SK-N-SH (cell line): ENCODE data around the gene RB1. TPM values are rescaled to one million over a fixed set of nuclear protein-coding genes. Genes with fewer than 3 reads are reported as not detected.

ENCODE experiments used
- CTCF ChIA-PET: fragments of 300-600, 350-600 bp; formaldehyde crosslinking; extraction: SDS; loops from one replicate; lab custom pipeline; 2021; lab: Yijun Ruan, JAX
- POLR2A ChIA-PET: fragments of 350-600 bp; sonication (Branson Sonifier 250); formaldehyde crosslinking; extraction: SDS; loops from one replicate; lab custom pipeline; 2020; ENCODE audit warnings: antibody characterized with exemption, inconsistent platforms; lab: Yijun Ruan, JAX
- DNase-seq: peaks from one replicate; pipeline ENCODE4 v3.0.0; 2012
- H2AFZ ChIP-seq: fragments of 200-600 bp; sonication (generic); 2 replicates; pipeline ENCODE4 v1.8.1; 2016; ENCODE audit warnings: antibody characterized with exemption, mild to moderate bottlenecking, low read depth
- H3F3A ChIP-seq: fragments of 200-600 bp; sonication (generic); replicated peaks from 2 replicates; pipeline ENCODE3; 2016; ENCODE audit warnings: antibody characterized with exemption, mild to moderate bottlenecking; ENCODE audit not compliant: insufficient read depth
- H3K27ac ChIP-seq, 2 experiments: fragments of 200-500 bp in 1 of 2; fragments of 200-600 bp in 1 of 2; sonication (Bioruptor generic) in 1 of 2; sonication (generic), shearing (Covaris generic) in 1 of 2; 2 replicates each; pipeline versions ENCODE4 v1.5.1 to v1.6.1; 2014 to 2016; ENCODE audit warnings: low read depth in 2 of 2, inconsistent platforms in 1 of 2, low read length in 1 of 2, mild to moderate bottlenecking in 1 of 2, mixed read lengths in 1 of 2
- H3K27me3 ChIP-seq: fragments of 200-600 bp; sonication (generic), shearing (Covaris generic); 2 replicates; pipeline ENCODE4 v1.6.1; 2016; ENCODE audit warnings: mixed run types; ENCODE audit not compliant: insufficient read depth
- H3K36me3 ChIP-seq, 2 experiments: fragments of 200-500 bp in 1 of 2; fragments of 200-600 bp in 1 of 2; sonication (Bioruptor generic) in 1 of 2; sonication (generic) in 1 of 2; replicated peaks in 1 of 2; 2 replicates each; pipeline versions ENCODE3 to v1.5.1; 2014 to 2016; ENCODE audit warnings: low read length in 1 of 2, mild to moderate bottlenecking in 1 of 2; ENCODE audit not compliant: insufficient read depth in 2 of 2, control insufficient read depth in 1 of 2
- H3K4me1 ChIP-seq, 2 experiments: fragments of 200-500 bp in 1 of 2; fragments of 200-600 bp in 1 of 2; sonication (Bioruptor generic) in 1 of 2; sonication (generic), shearing (Covaris generic) in 1 of 2; 2 replicates each; pipeline versions ENCODE4 v1.5.1 to v1.6.1; 2014 to 2016; ENCODE audit warnings: low read depth in 1 of 2, low read length in 1 of 2, mixed run types in 1 of 2; ENCODE audit not compliant: insufficient read depth in 2 of 2, control insufficient read depth in 1 of 2
- H3K4me2 ChIP-seq: fragments of 200-600 bp; sonication (generic), shearing (Covaris generic); 2 replicates; pipeline ENCODE4 v1.6.1; 2017; ENCODE audit warnings: mixed run types
- H3K4me3 ChIP-seq, 2 experiments: fragments of 200-500 bp in 1 of 2; fragments of 200-600 bp in 1 of 2; sonication (Bioruptor generic) in 1 of 2; sonication (generic), shearing (Covaris generic) in 1 of 2; 2 replicates each; pipeline versions ENCODE4 v1.5.1 to v1.8.1; 2014 to 2016; ENCODE audit warnings: low read depth in 2 of 2, inconsistent platforms in 1 of 2, low read length in 1 of 2, mild to moderate bottlenecking in 1 of 2, mixed read lengths in 1 of 2, moderate library complexity in 1 of 2
- H3K79me2 ChIP-seq: fragments of 200-600 bp; sonication (generic); 2 replicates; pipeline ENCODE4 v1.8.1; 2017; ENCODE audit warnings: mild to moderate bottlenecking; ENCODE audit not compliant: insufficient read depth
- H3K9ac ChIP-seq: fragments of 200-600 bp; sonication (generic); 2 replicates; pipeline ENCODE4 v1.6.1; 2017; ENCODE audit warnings: mixed run types
- H3K9me2 ChIP-seq: fragments of 200-600 bp; sonication (generic); 2 replicates; pipeline ENCODE4 v1.6.1; 2017; ENCODE audit warnings: mixed run types
- H3K9me3 ChIP-seq: fragments of 200-600 bp; sonication (generic); 2 replicates; pipeline ENCODE4 v1.6.1; 2017; ENCODE audit warnings: mixed run types, mild to moderate bottlenecking, moderate library complexity
- H4K20me1 ChIP-seq: fragments of 200-600 bp; sonication (generic); 2 replicates; pipeline ENCODE4 v1.6.1; 2017; ENCODE audit warnings: mild to moderate bottlenecking, mixed run types; ENCODE audit not compliant: insufficient read depth
- EP300 ChIP-seq, 2 experiments: IDR thresholded peaks; 2 replicates each; pipeline versions ENCODE4 v1.4.0 to v1.6.1; 2012; ENCODE audit warnings: borderline replicate concordance in 1 of 2, low read depth in 1 of 2, low read length in 1 of 2
- EZH2phosphoT487 ChIP-seq: fragments of 200-600 bp; sonication (generic); IDR thresholded peaks from 2 replicates; pipeline ENCODE4 v1.6.1; 2017; ENCODE audit warnings: low read depth, mixed run types, mild to moderate bottlenecking, antibody characterized with exemption, moderate library complexity, borderline replicate concordance
- FOSL2 ChIP-seq: IDR thresholded peaks from 2 replicates; pipeline ENCODE4 v1.4.0; 2012; ENCODE audit warnings: low read depth, mild to moderate bottlenecking, moderate library complexity, borderline replicate concordance
- FOXJ3 ChIP-seq: sonication (generic); formaldehyde crosslinking; IDR thresholded peaks from 2 replicates; pipeline ENCODE4 v1.5.1; 2020; ENCODE audit warnings: mild to moderate bottlenecking, missing genetic modification reagents
- FOXM1 ChIP-seq: IDR thresholded peaks from 2 replicates; pipeline ENCODE4 v1.4.0; 2012; ENCODE audit warnings: low read depth, mild to moderate bottlenecking
- GABPA ChIP-seq: IDR thresholded peaks from 2 replicates; pipeline ENCODE4 v1.4.0; 2012; ENCODE audit warnings: low read depth, mild to moderate bottlenecking
- GATA2 ChIP-seq: sonication (generic); formaldehyde crosslinking; IDR thresholded peaks from 2 replicates; pipeline ENCODE4 v1.5.0; 2020; ENCODE audit warnings: mild to moderate bottlenecking, missing genetic modification reagents
- MXI1 ChIP-seq: IDR thresholded peaks from 2 replicates; pipeline ENCODE4 v1.6.1; 2012; ENCODE audit warnings: mild to moderate bottlenecking, low read depth, low read length, improper control_type of control experiment
- NRF1 ChIP-seq: IDR thresholded peaks from 2 replicates; pipeline ENCODE4 v1.6.1; 2012; ENCODE audit warnings: low read depth, mild to moderate bottlenecking, low read length
- POLR2AphosphoS5 ChIP-seq: IDR thresholded peaks from 2 replicates; pipeline ENCODE4 v1.6.1; 2012; ENCODE audit warnings: low read depth, low read length
- RCOR1 ChIP-seq: fragments of 150-350 bp; IDR thresholded peaks from 2 replicates; pipeline ENCODE4 v1.6.1; 2017; ENCODE audit warnings: antibody characterized with exemption, low read length
- RXRA ChIP-seq: IDR thresholded peaks from 2 replicates; pipeline ENCODE4 v1.4.0; 2012; ENCODE audit warnings: low read depth, mild to moderate bottlenecking, borderline replicate concordance
- SIN3A ChIP-seq: IDR thresholded peaks from 2 replicates; pipeline ENCODE4 v1.6.1; 2012; ENCODE audit warnings: low read depth, mild to moderate bottlenecking, low read length, moderate library complexity, borderline replicate concordance
- TCF12 ChIP-seq: IDR thresholded peaks from 2 replicates; pipeline ENCODE4 v1.4.0; 2012
- TEAD4 ChIP-seq: IDR thresholded peaks from 2 replicates; pipeline ENCODE4 v1.4.0; 2012; ENCODE audit warnings: mild to moderate bottlenecking, borderline replicate concordance; ENCODE audit not compliant: insufficient read depth
- YY1 ChIP-seq: IDR thresholded peaks from 2 replicates; pipeline ENCODE4 v1.4.0; 2012; ENCODE audit warnings: low read depth, mild to moderate bottlenecking
- WGBS: methylation state at CpG from one replicate; pipeline ENCODE4 v1.1.6; 2017; ENCODE audit warnings: low lambda C conversion rate; 5-methylcytosine and 5-hydroxymethylcytosine counted together
- polyA plus RNA-seq, 3 experiments: library from polyadenylated mRNA; depleted of rRNA; stranded (reverse); fragments of >200 nt; gene quantifications; 2 replicates each; pipeline ENCODE4 v1.2.3, GENCODE V29; 2012
- TF ChIP-seq, protein P1 (sequence below): IDR thresholded peaks from 2 replicates; pipeline ENCODE4 v1.6.1; 2012; ENCODE audit warnings: mild to moderate bottlenecking, low read depth, low read length, moderate library complexity
- TF ChIP-seq, protein P2 (sequence below): IDR thresholded peaks from 2 replicates; pipeline ENCODE4 v1.4.0; 2012; ENCODE audit warnings: low read depth
- TF ChIP-seq, protein P3 (sequence below): fragments of 150-350 bp; IDR thresholded peaks from 2 replicates; pipeline ENCODE4 v1.6.1; 2017; ENCODE audit warnings: antibody characterized with exemption, low read length, low read depth, borderline replicate concordance

RB1 gene
- polyA plus RNA-seq, 1 of the 3 experiments (the other 2 are of a cell fraction) = 11.5 TPM

DNA sequence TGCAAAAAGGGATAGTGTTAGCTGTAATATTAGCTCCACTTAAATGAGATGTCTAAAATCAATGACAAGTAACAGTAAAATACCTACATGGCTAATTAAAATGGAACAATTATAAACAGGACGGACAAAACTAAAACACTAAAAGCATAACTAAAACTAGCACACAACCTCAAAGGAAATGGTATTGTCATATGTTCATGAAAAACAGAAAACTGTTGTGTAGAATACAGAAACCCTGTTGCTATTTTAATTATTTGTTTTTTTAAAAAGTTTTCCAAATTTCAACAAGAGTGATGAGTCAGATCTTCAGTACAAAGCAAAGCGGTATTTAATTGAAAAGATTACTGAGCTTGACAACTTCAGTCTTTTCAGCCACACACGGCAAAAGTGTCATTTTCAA is 225.2 kb downstream of the RB1 start:
- Histone ChIP-seq H3K9ac (no peak overlapping the region), H2AFZ (no peak overlapping the region), H3K79me2 (no peaks in the 10 kb centered on the region), H3K36me3 (peaks cover 0 to 3% of the 10 kb centered on the region in 2 experiments), H3K4me2 (no peak overlapping the region), H3K4me3 (no peak overlapping the region), H3K9me2 (no peaks in the 10 kb centered on the region; the same call in 1 of the 2 replicates), H3K27ac (no peak overlapping the region), H3K27me3 (no peaks in the 10 kb centered on the region), H3K4me1 (peaks cover 0 to 10% of the 10 kb centered on the region in 2 experiments; a peak in 2 of 4 replicates), H4K20me1 (no peaks in the 10 kb centered on the region), H3F3A (peaks cover 3% of the 10 kb centered on the region), H3K9me3 (no peaks in the 10 kb centered on the region)
- no peak for DNase-seq
- CTCF ChIA-PET = interaction anchor here (1.7 kb wide), 1 partner anchor 194 kb away, joined by 3 read pairs; no protein-coding TSS in a partner anchor
- WGBS = 91% methylated on average over 3 of the region's 3 CpGs
- POLR2A ChIA-PET = no interaction called here
- TF ChIP-seq GATA2 (CRISPR knock-in tag) (no peak), RCOR1 (no peak), EP300 (IDR thresholded peaks at IDR 0.05; ENCODE audit: borderline replicate concordance in 1 of 2, low read depth in 1 of 2, low read length in 1 of 2) (no peak), EZH2phosphoT487 (no peak), SIN3A (no peak), FOXM1 (no peak), RXRA (no peak), FOSL2 (no peak), YY1 (no peak), TCF12 (no peak), POLR2AphosphoS5 (no peak), FOXJ3 (CRISPR knock-in tag) (no peak)
- TF ChIP-seq, protein P1, sequence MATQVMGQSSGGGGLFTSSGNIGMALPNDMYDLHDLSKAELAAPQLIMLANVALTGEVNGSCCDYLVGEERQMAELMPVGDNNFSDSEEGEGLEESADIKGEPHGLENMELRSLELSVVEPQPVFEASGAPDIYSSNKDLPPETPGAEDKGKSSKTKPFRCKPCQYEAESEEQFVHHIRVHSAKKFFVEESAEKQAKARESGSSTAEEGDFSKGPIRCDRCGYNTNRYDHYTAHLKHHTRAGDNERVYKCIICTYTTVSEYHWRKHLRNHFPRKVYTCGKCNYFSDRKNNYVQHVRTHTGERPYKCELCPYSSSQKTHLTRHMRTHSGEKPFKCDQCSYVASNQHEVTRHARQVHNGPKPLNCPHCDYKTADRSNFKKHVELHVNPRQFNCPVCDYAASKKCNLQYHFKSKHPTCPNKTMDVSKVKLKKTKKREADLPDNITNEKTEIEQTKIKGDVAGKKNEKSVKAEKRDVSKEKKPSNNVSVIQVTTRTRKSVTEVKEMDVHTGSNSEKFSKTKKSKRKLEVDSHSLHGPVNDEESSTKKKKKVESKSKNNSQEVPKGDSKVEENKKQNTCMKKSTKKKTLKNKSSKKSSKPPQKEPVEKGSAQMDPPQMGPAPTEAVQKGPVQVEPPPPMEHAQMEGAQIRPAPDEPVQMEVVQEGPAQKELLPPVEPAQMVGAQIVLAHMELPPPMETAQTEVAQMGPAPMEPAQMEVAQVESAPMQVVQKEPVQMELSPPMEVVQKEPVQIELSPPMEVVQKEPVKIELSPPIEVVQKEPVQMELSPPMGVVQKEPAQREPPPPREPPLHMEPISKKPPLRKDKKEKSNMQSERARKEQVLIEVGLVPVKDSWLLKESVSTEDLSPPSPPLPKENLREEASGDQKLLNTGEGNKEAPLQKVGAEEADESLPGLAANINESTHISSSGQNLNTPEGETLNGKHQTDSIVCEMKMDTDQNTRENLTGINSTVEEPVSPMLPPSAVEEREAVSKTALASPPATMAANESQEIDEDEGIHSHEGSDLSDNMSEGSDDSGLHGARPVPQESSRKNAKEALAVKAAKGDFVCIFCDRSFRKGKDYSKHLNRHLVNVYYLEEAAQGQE = no peak
- TF ChIP-seq, protein P2, sequence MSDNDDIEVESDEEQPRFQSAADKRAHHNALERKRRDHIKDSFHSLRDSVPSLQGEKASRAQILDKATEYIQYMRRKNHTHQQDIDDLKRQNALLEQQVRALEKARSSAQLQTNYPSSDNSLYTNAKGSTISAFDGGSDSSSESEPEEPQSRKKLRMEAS = no peak

DNA sequence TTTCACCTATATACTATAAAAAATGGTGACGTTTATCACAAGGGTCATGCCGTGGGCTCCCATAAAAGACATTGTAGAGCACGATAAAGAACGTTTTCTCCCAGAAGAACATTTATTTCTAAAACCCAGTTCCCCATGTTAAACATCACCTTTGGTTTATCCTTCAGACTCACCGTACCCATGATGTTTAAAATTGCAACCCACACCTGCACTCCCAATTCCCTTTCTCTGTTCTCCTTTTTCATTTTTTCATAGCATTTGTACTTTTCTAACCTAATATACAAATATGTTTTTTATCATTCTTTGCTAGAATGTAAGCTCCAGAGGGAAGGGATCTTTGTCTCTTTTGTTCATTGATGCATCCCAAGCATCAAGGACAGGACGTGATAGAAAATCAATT is 227.3 kb downstream of the RB1 start:
- H3K4me2 ChIP-seq = no peak overlapping the region
- 98% methylated on average over 6 of the region's 6 CpGs for WGBS
- H4K20me1 ChIP-seq = no peaks in the 10 kb centered on the region
- H3F3A ChIP-seq = peaks cover 3% of the 10 kb centered on the region
- H3K4me1 ChIP-seq = peaks cover 0 to 13% of the 10 kb centered on the region in 2 experiments; a peak in 2 of 4 replicates
- peaks cover 0 to 3% of the 10 kb centered on the region in 2 experiments for H3K36me3 ChIP-seq
- H3K27me3 ChIP-seq = no peaks in the 10 kb centered on the region
- H3K9me3 ChIP-seq = no peaks in the 10 kb centered on the region
- H3K27ac ChIP-seq = no peak overlapping the region
- no peak for DNase-seq
- no peak overlapping the region for H3K4me3 ChIP-seq
- H3K79me2 ChIP-seq = no peaks in the 10 kb centered on the region
- no peak overlapping the region for H3K9ac ChIP-seq
- H2AFZ ChIP-seq = no peak overlapping the region
- ChIA-PET POLR2A (no interaction called here), CTCF (interaction anchor here (0.8 to 1.4 kb wide), 2 partner anchors 14 to 238 kb away, joined by 3 read pairs; no protein-coding TSS in a partner anchor)
- no peaks in the 10 kb centered on the region; the same call in 1 of the 2 replicates for H3K9me2 ChIP-seq
- TF ChIP-seq, protein P1 = no peak
- TF ChIP-seq TCF12 (no peak), GABPA (no peak), TEAD4 (no peak), RCOR1 (no peak), FOSL2 (no peak), RXRA (no peak), NRF1 (no peak), MXI1 (no peak), EZH2phosphoT487 (no peak)
- TF ChIP-seq, protein P3, sequence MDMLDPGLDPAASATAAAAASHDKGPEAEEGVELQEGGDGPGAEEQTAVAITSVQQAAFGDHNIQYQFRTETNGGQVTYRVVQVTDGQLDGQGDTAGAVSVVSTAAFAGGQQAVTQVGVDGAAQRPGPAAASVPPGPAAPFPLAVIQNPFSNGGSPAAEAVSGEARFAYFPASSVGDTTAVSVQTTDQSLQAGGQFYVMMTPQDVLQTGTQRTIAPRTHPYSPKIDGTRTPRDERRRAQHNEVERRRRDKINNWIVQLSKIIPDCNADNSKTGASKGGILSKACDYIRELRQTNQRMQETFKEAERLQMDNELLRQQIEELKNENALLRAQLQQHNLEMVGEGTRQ = no peak
